ENCODE data around the gene DBNDD1. TPM values are rescaled to one million over a fixed set of nuclear protein-coding genes. Genes with fewer than 3 reads are reported as not detected.

The DBNDD1 gene
- total and polyA plus RNA-seq, 2 experiments from 2014 or later = 63.3 to 90.8 TPM

- no peak for TF ChIP-seq ZNF114 (CRISPR knock-in tag; IDR thresholded peaks at IDR 0.05)
- no peak for TF ChIP-seq EZH2 (IDR thresholded peaks at IDR 0.05; ENCODE audit: low read depth, unreplicated experiment)
- TF ChIP-seq CTCF (conservative IDR thresholded peaks at IDR 0.05; ENCODE audit: low read depth in 2 of 2) = no peak
- TF ChIP-seq NANOG (IDR thresholded peaks at IDR 0.05; ENCODE audit: borderline replicate concordance) = no peak
- no peak for TF ChIP-seq REST (IDR thresholded peaks at IDR 0.05; ENCODE audit: unreplicated experiment)
- no peak for TF ChIP-seq JUNB (IDR thresholded peaks at IDR 0.05; ENCODE audit: unreplicated experiment)
These were observed 34.0 kb downstream of the DBNDD1 start (continued) for GRCh38 chr16:89985219-89985618.

DNA sequence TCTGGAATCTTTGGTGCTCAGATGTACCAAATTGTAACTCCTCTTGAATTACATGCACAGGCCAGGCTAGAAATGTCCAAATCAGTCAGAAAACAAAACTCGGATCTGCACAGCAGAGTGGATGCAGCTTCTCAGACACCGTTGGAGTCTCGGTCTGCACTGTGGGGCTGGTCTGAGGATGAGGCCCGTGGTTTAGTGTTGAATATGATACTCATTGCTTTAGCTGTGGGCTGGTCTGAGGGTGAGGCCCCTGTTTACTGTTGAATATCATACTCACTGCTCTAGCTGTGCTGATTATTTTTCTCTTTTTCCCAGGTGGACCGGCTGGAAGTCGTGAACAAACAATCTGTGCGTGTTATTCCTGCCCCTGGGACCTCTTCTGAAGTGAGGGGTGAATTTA lies 35.0 kb downstream of the DBNDD1 start:
- H3K4me1 ChIP-seq (ENCODE audit: insufficient read depth) = no peaks in the 10 kb centered on the region
- peaks cover 3% of the 10 kb centered on the region for H3K27me3 Mint-ChIP-seq (ENCODE audit: insufficient read depth, low read depth, poor library complexity)
- no peak overlapping the region for H3K27ac ChIP-seq (ENCODE audit: low read depth)
- H4K20me1 ChIP-seq (replicated peaks; ENCODE audit: insufficient read depth) = 0 out of 2 replicates have a peak, but pooled peaks cover 7% of the 10 kb centered on the region
- ATAC-seq = no peak
- no peak overlapping the region for H3K27ac Mint-ChIP-seq
- no peaks in the 10 kb centered on the region for H3K9me3 Mint-ChIP-seq
- DNase-seq (ENCODE audit: low spot score) = no peak
- no peaks in the 10 kb centered on the region for H3K27me3 ChIP-seq (ENCODE audit: insufficient read depth)
- H3K4me3 Mint-ChIP-seq = no peak overlapping the region
- no peaks in the 10 kb centered on the region for H3K79me2 ChIP-seq (replicated peaks; ENCODE audit: insufficient read depth)
- H3K4me3 ChIP-seq = no peak overlapping the region
- peaks cover 72% of the 10 kb centered on the region for H3K36me3 Mint-ChIP-seq (ENCODE audit: low read depth)
- H3F3A ChIP-seq (replicated peaks; ENCODE audit: low read depth) = no peaks in the 10 kb centered on the region
- peaks cover 18% of the 10 kb centered on the region for H3K36me3 ChIP-seq (ENCODE audit: insufficient read depth)
- H2AFZ ChIP-seq = no peak overlapping the region
- no peaks in the 10 kb centered on the region for H3K9me2 ChIP-seq (ENCODE audit: insufficient read depth)
- H3K4me2 ChIP-seq = no peak overlapping the region
- H3K4me1 Mint-ChIP-seq = no peaks in the 10 kb centered on the region
- TF ChIP-seq, protein P1, sequence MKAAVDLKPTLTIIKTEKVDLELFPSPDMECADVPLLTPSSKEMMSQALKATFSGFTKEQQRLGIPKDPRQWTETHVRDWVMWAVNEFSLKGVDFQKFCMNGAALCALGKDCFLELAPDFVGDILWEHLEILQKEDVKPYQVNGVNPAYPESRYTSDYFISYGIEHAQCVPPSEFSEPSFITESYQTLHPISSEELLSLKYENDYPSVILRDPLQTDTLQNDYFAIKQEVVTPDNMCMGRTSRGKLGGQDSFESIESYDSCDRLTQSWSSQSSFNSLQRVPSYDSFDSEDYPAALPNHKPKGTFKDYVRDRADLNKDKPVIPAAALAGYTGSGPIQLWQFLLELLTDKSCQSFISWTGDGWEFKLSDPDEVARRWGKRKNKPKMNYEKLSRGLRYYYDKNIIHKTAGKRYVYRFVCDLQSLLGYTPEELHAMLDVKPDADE (IDR thresholded peaks at IDR 0.05) = no peak
- TF ChIP-seq EZH2phosphoT487 (IDR thresholded peaks at IDR 0.05; ENCODE audit: unreplicated experiment) (no peak), ZNF331 (CRISPR knock-in tag; IDR thresholded peaks at IDR 0.05; ENCODE audit: low read depth) (no peak), EZH2 (IDR thresholded peaks at IDR 0.05; ENCODE audit: low read depth, unreplicated experiment) (no peak), CREB1 (CRISPR knock-in tag; IDR thresholded peaks at IDR 0.05; ENCODE audit: low read depth) (no peak), NANOG (IDR thresholded peaks at IDR 0.05; ENCODE audit: borderline replicate concordance) (no peak), CTCF (conservative IDR thresholded peaks at IDR 0.05; ENCODE audit: low read depth in 2 of 2) (no peak), REST (IDR thresholded peaks at IDR 0.05; ENCODE audit: unreplicated experiment) (no peak), STAT1 (IDR thresholded peaks at IDR 0.05; ENCODE audit: unreplicated experiment) (no peak), JUNB (IDR thresholded peaks at IDR 0.05; ENCODE audit: unreplicated experiment) (no peak), ZNF114 (CRISPR knock-in tag; IDR thresholded peaks at IDR 0.05) (no peak)
